Neural progenitor cell (in vitro differentiated cells): ENCODE measurements around the gene CLEC2A.
"Not testable (repeated sequence)": the region's sequence is repeated elsewhere in the genome, so short reads cannot be mapped to it uniquely, and the experiment has no call there.

Experiments
- EZH2 ChIP-seq: fragments of 200-600 bp; sonication (generic); IDR thresholded peaks from 2 replicates; pipeline ENCODE4 v1.6.1; 2017; ENCODE audit warnings: antibody characterized with exemption, mild to moderate bottlenecking, moderate library complexity
- TF ChIP-seq, protein P1 (sequence below): fragments of 200-600 bp; sonication (generic); IDR thresholded peaks from 2 replicates; pipeline ENCODE4 v1.5.1; 2017; ENCODE audit warnings: antibody characterized with exemption, mild to moderate bottlenecking

DNA sequence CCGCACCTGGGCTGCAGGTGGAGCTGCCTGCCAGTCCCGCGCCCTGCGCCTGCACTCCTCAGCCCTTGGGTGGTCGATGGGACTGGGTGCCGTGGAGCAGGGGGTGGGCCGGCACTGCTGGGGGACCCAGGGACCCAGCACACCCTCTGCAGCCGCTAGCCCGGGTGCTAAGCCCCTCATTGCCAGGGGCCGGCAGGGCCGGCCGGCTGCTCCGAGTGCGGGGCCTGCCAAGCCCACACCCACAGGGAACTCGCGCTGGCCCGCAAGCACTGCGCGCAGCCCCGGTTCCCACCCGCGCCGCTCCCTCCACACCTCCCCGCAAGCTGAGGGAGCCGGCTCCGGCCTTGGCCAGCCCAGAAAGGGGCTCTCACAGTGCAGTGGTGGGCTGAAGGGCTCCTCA, 56.0 kb downstream of the CLEC2A start:
- TF ChIP-seq, protein P1, sequence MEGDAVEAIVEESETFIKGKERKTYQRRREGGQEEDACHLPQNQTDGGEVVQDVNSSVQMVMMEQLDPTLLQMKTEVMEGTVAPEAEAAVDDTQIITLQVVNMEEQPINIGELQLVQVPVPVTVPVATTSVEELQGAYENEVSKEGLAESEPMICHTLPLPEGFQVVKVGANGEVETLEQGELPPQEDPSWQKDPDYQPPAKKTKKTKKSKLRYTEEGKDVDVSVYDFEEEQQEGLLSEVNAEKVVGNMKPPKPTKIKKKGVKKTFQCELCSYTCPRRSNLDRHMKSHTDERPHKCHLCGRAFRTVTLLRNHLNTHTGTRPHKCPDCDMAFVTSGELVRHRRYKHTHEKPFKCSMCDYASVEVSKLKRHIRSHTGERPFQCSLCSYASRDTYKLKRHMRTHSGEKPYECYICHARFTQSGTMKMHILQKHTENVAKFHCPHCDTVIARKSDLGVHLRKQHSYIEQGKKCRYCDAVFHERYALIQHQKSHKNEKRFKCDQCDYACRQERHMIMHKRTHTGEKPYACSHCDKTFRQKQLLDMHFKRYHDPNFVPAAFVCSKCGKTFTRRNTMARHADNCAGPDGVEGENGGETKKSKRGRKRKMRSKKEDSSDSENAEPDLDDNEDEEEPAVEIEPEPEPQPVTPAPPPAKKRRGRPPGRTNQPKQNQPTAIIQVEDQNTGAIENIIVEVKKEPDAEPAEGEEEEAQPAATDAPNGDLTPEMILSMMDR: not testable (repeated sequence)
- not testable (repeated sequence) for TF ChIP-seq EZH2
